Lower lobe of right lung (tissue), 2 donors: ENCODE results near the gene CALD1. TPM values are rescaled to one million over a fixed set of nuclear protein-coding genes. Genes with fewer than 3 reads are reported as not detected.

Experiments
- ATAC-seq, 2 donors: fragments of 200-7000 bp; cut with Tn5 transposase; one replicate each; pipeline ENCODE4 v1.9.1; 2020 to 2022; ENCODE audit warnings: mild to moderate bottlenecking in 2 of 2, moderate library complexity in 2 of 2
- DNase-seq: peaks from one replicate; pipeline ENCODE4 v3.0.0-alpha.2; 2020
- H3K27ac ChIP-seq: fragments of 200-600 bp; one replicate; pipeline ENCODE4 v1.8.0; 2022
- H3K27me3 ChIP-seq: fragments of 200-600 bp; one replicate; pipeline ENCODE4 v1.8.0; 2022; ENCODE audit warnings: low read depth
- H3K36me3 ChIP-seq: fragments of 200-600 bp; one replicate; pipeline ENCODE4 v1.8.0; 2022; ENCODE audit warnings: mild to moderate bottlenecking
- H3K4me1 ChIP-seq: fragments of 200-600 bp; one replicate; pipeline ENCODE4 v1.8.0; 2022
- H3K4me3 ChIP-seq: fragments of 200-600 bp; one replicate; pipeline ENCODE4 v1.8.0; 2022; ENCODE audit warnings: mild to moderate bottlenecking
- H3K9me3 ChIP-seq: fragments of 200-600 bp; one replicate; pipeline ENCODE4 v1.8.0; 2022
- intact Hi-C: fragments of 100-400 bp; cut with DNase I; formaldehyde crosslinking; loops from one replicate; pipeline ENCODE4 v1.11.0; 2022
- total RNA-seq: library from RNA; stranded (reverse); fragmentation: NEBNext Ultra II Directional; extraction: Animal tissue kit (Norgen Biotek cat#: 25700); gene quantifications from one replicate; pipeline ENCODE4 v1.2.1, GENCODE V29; 2021
- TF ChIP-seq, protein P1 (sequence below): fragments of 200-600 bp; IDR thresholded peaks from one replicate; pipeline ENCODE4 v1.8.0; 2022; ENCODE audit warnings: antibody characterized with exemption, mild to moderate bottlenecking
- donor health status: DM: no; HTN: yes; CAD: no; lungs with severe emphysema.

CALD1 gene
- total RNA-seq, 1 donor from 2014 or later: 140 TPM

DNA sequence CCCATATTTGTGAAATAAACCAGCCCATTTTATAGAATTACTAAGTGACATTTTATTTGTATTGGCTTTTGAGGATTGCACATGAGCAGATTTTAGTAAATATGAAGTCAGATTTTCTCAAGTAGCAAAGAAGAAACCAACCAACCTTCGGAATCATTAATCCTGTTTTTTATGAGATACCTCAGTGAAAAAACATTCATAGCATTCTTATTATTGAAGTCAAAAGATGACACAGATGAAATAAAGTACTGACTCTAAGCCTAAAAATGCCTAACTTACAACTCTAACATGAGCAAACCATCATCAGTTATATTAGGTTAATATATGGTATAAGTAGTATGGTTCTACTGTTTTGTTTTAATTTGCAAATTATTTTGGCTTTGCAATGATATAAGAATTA, 147.0 kb downstream of the CALD1 start:
- no peaks in the 10 kb centered on the region for H3K27me3 ChIP-seq
- intact Hi-C loops: no loop called here
- TF ChIP-seq, protein P1, sequence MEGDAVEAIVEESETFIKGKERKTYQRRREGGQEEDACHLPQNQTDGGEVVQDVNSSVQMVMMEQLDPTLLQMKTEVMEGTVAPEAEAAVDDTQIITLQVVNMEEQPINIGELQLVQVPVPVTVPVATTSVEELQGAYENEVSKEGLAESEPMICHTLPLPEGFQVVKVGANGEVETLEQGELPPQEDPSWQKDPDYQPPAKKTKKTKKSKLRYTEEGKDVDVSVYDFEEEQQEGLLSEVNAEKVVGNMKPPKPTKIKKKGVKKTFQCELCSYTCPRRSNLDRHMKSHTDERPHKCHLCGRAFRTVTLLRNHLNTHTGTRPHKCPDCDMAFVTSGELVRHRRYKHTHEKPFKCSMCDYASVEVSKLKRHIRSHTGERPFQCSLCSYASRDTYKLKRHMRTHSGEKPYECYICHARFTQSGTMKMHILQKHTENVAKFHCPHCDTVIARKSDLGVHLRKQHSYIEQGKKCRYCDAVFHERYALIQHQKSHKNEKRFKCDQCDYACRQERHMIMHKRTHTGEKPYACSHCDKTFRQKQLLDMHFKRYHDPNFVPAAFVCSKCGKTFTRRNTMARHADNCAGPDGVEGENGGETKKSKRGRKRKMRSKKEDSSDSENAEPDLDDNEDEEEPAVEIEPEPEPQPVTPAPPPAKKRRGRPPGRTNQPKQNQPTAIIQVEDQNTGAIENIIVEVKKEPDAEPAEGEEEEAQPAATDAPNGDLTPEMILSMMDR: no peak
- no peak overlapping the region for H3K27ac ChIP-seq
- ATAC-seq (no peak), DNase-seq (no peak)
- no peak overlapping the region for H3K4me3 ChIP-seq
- H3K9me3 ChIP-seq: no peaks in the 10 kb centered on the region
- H3K36me3 ChIP-seq: peaks cover 6% of the 10 kb centered on the region
- H3K4me1 ChIP-seq: no peaks in the 10 kb centered on the region

GRCh38 chr7:134927076-134927475, 147.6 kb downstream of the CALD1 start:
- H3K36me3 ChIP-seq: peaks cover 6% of the 10 kb centered on the region
- ATAC-seq: no peak
- DNase-seq: no peak
- TF ChIP-seq, protein P1: no peak
- no peak overlapping the region for H3K4me3 ChIP-seq
- H3K9me3 ChIP-seq: no peaks in the 10 kb centered on the region
- no peak overlapping the region for H3K27ac ChIP-seq
- no peaks in the 10 kb centered on the region for H3K27me3 ChIP-seq
- peaks cover 6% of the 10 kb centered on the region for H3K4me1 ChIP-seq
- intact Hi-C loops: no loop called here

DNA sequence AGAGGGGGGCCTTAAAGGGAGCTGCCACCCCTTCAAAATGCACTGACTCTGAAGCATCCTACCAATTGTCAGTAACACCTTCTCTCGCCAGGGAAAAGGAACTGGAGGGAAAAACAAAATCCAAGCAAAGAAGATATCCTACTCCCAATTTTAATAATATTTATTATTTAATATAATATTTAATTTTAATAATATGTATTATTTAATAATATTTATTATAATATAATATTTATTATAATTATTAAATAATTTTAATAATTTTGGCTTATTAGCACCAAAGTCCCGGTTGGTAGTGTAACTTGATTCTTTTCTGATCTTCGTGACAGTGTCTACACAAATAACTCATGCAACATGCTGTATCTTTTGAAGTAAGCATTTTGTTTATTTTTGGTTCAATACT, 148.3 kb downstream of the CALD1 start:
- Histone ChIP-seq H3K36me3 (peaks cover 6% of the 10 kb centered on the region), H3K27me3 (no peaks in the 10 kb centered on the region), H3K27ac (no peak overlapping the region), H3K4me1 (peaks cover 6% of the 10 kb centered on the region), H3K4me3 (no peak overlapping the region), H3K9me3 (no peaks in the 10 kb centered on the region)
- TF ChIP-seq, protein P1: no peak
- intact Hi-C loops: no loop called here
- DNase-seq (no peak), ATAC-seq (no peak)

- no peak for DNase-seq
Measured at GRCh38 chr7:134928554-134928953, 149.1 kb downstream of the CALD1 start.

GRCh38 chr7:134931487-134931886, 152.1 kb downstream of the CALD1 start:
- Histone ChIP-seq H3K27me3 (no peaks in the 10 kb centered on the region), H3K4me3 (no peak overlapping the region), H3K9me3 (no peaks in the 10 kb centered on the region), H3K36me3 (peaks cover 22% of the 10 kb centered on the region), H3K4me1 (peaks cover 6% of the 10 kb centered on the region), H3K27ac (no peak overlapping the region)
- no peak for DNase-seq
- ATAC-seq: no peak
- intact Hi-C loops: no loop called here
- TF ChIP-seq, protein P1: no peak

More at GRCh38 chr7:134928554-134928953, 149.1 kb downstream of the CALD1 start:
- no peak for ATAC-seq
- no peak overlapping the region for H3K27ac ChIP-seq
- peaks cover 6% of the 10 kb centered on the region for H3K36me3 ChIP-seq
- H3K4me3 ChIP-seq: no peak overlapping the region
- TF ChIP-seq, protein P1: no peak
- peaks cover 6% of the 10 kb centered on the region for H3K4me1 ChIP-seq
- no peaks in the 10 kb centered on the region for H3K27me3 ChIP-seq
- no peaks in the 10 kb centered on the region for H3K9me3 ChIP-seq
- intact Hi-C loops: no loop called here
